ENCODE data around the gene DLG3. TPM values are rescaled to one million over a fixed set of nuclear protein-coding genes. Genes with fewer than 3 reads are reported as not detected.

DLG3 gene
- total and polyA plus RNA-seq, 2 donors from 2014 or later, result 14.2 to 38.3 TPM

- H3K4me1 ChIP-seq (ENCODE audit: control insufficient read depth in 2 of 3, insufficient read depth in 2 of 3, low read depth in 1 of 3, low read length in 3 of 3), result no peaks in the 10 kb centered on the region
- TF ChIP-seq CTCF (IDR thresholded peaks at IDR 0.05; ENCODE audit: borderline replicate concordance, extremely low read depth, insufficient read depth), result no peak
- no peaks in the 10 kb centered on the region for H3K27me3 ChIP-seq (ENCODE audit: control insufficient read depth, insufficient read depth, low read length)
- no peaks in the 10 kb centered on the region for H3K9me3 ChIP-seq (ENCODE audit: control insufficient read depth in 2 of 3, insufficient read depth in 1 of 3, low read length in 3 of 3)
- H3K36me3 ChIP-seq (ENCODE audit: control insufficient read depth in 2 of 3, insufficient read depth in 3 of 3, low read length in 3 of 3), result no peaks in the 10 kb centered on the region
- no peak overlapping the region for H3K9ac ChIP-seq (ENCODE audit: low read length in 3 of 3)
- FAIRE-seq (no peak), DNase-seq (no peak)
- intact Hi-C loops (cut with DNase I), result no loop called here
- H3K27ac ChIP-seq (ENCODE audit: low read depth in 2 of 2, low read length in 2 of 2), result no peak overlapping the region
- H3K4me3 ChIP-seq (ENCODE audit: low read length in 3 of 3), result no peak overlapping the region
These were observed 81.1 kb downstream of the DLG3 start for GRCh38 chrX:70525733-70526132.

GRCh38 chrX:70527053-70527452 lies 82.4 kb downstream of the DLG3 start:
- Histone ChIP-seq H3K4me1 (ENCODE audit: control insufficient read depth in 2 of 3, insufficient read depth in 2 of 3, low read depth in 1 of 3, low read length in 3 of 3) (no peaks in the 10 kb centered on the region), H3K27me3 (ENCODE audit: control insufficient read depth, insufficient read depth, low read length) (no peaks in the 10 kb centered on the region), H3K27ac (ENCODE audit: low read depth in 2 of 2, low read length in 2 of 2) (no peak overlapping the region), H3K9me3 (ENCODE audit: control insufficient read depth in 2 of 3, insufficient read depth in 1 of 3, low read length in 3 of 3) (no peaks in the 10 kb centered on the region), H3K9ac (ENCODE audit: low read length in 3 of 3) (no peak overlapping the region), H3K4me3 (ENCODE audit: low read length in 3 of 3) (no peak overlapping the region), H3K36me3 (ENCODE audit: control insufficient read depth in 2 of 3, insufficient read depth in 3 of 3, low read length in 3 of 3) (no peaks in the 10 kb centered on the region)
- intact Hi-C loops (cut with DNase I), result no loop called here
- DNase-seq (no peak), FAIRE-seq (no peak)
- TF ChIP-seq CTCF (IDR thresholded peaks at IDR 0.05; ENCODE audit: borderline replicate concordance, extremely low read depth, insufficient read depth), result no peak

GRCh38 chrX:70527610-70528345 lies 83.1 kb downstream of the DLG3 start:
- intact Hi-C loops (cut with DNase I), result no loop called here
- no peak for FAIRE-seq
- TF ChIP-seq CTCF (IDR thresholded peaks at IDR 0.05; ENCODE audit: borderline replicate concordance, extremely low read depth, insufficient read depth), result no peak

GRCh38 chrX:70535198-70535597 lies 90.6 kb downstream of the DLG3 start:
- no peak for TF ChIP-seq CTCF (IDR thresholded peaks at IDR 0.05; ENCODE audit: borderline replicate concordance, extremely low read depth, insufficient read depth)
- Histone ChIP-seq H3K4me3 (ENCODE audit: low read length in 3 of 3) (no peak overlapping the region), H3K27me3 (ENCODE audit: control insufficient read depth, insufficient read depth, low read length) (no peaks in the 10 kb centered on the region), H3K27ac (ENCODE audit: low read depth in 2 of 2, low read length in 2 of 2) (no peak overlapping the region), H3K4me1 (ENCODE audit: control insufficient read depth in 2 of 3, insufficient read depth in 2 of 3, low read depth in 1 of 3, low read length in 3 of 3) (no peaks in the 10 kb centered on the region), H3K36me3 (ENCODE audit: control insufficient read depth in 2 of 3, insufficient read depth in 3 of 3, low read length in 3 of 3) (no peaks in the 10 kb centered on the region), H3K9me3 (ENCODE audit: control insufficient read depth in 2 of 3, insufficient read depth in 1 of 3, low read length in 3 of 3) (no peaks in the 10 kb centered on the region), H3K9ac (ENCODE audit: low read length in 3 of 3) (no peak overlapping the region)
- intact Hi-C loops (cut with DNase I), result no loop called here
- no peak for DNase-seq
- FAIRE-seq, result no peak

More at GRCh38 chrX:70527610-70528345, 83.1 kb downstream of the DLG3 start:
- no peaks in the 10 kb centered on the region for H3K4me1 ChIP-seq (ENCODE audit: control insufficient read depth in 2 of 3, insufficient read depth in 2 of 3, low read depth in 1 of 3, low read length in 3 of 3)
- H3K36me3 ChIP-seq (ENCODE audit: control insufficient read depth in 2 of 3, insufficient read depth in 3 of 3, low read length in 3 of 3), result no peaks in the 10 kb centered on the region
- H3K4me3 ChIP-seq (ENCODE audit: low read length in 3 of 3), result no peak overlapping the region
- no peak overlapping the region for H3K9ac ChIP-seq (ENCODE audit: low read length in 3 of 3)
- H3K27me3 ChIP-seq (ENCODE audit: control insufficient read depth, insufficient read depth, low read length), result no peaks in the 10 kb centered on the region
- DNase-seq, result no peak
- no peaks in the 10 kb centered on the region for H3K9me3 ChIP-seq (ENCODE audit: control insufficient read depth in 2 of 3, insufficient read depth in 1 of 3, low read length in 3 of 3)
- H3K27ac ChIP-seq (ENCODE audit: low read depth in 2 of 2, low read length in 2 of 2), result no peak overlapping the region

Measured in kidney (tissue), 14 donors.